Endometrial microvascular endothelial cells (primary cell): ENCODE measurements around the gene TMEM229A. TPM values are rescaled to one million over a fixed set of nuclear protein-coding genes. Genes with fewer than 3 reads are reported as not detected.
"Not testable (repeated sequence)": the region's sequence is repeated elsewhere in the genome, so short reads cannot be mapped to it uniquely, and the experiment has no call there.

Experiments used
- in situ Hi-C: cut with HindIII; loops from 2 replicates; pipeline ENCODE4 v1.10.0; 2017; ENCODE audit warnings: low sequenced_read_pairs, low pct_unique_long_range_greater_than_20kb; ENCODE audit errors: inconsistent ontology term
- total RNA-seq: library from RNA; depleted of rRNA; stranded (reverse); fragments of >200 nt; gene quantifications from one replicate; pipeline ENCODE4 v1.2.3, GENCODE V29; 2015; ENCODE audit errors: inconsistent ontology term

TMEM229A gene
- total RNA-seq: not detected

GRCh38 chr7:124032369-124033094 lies at the start of gene TMEM229A:
TSS of gene TMEM229A (minus strand) at chr7:124033067. CDS start at chr7:124033003, 64 bp downstream.
- in situ Hi-C loops: no loop called here

DNA sequence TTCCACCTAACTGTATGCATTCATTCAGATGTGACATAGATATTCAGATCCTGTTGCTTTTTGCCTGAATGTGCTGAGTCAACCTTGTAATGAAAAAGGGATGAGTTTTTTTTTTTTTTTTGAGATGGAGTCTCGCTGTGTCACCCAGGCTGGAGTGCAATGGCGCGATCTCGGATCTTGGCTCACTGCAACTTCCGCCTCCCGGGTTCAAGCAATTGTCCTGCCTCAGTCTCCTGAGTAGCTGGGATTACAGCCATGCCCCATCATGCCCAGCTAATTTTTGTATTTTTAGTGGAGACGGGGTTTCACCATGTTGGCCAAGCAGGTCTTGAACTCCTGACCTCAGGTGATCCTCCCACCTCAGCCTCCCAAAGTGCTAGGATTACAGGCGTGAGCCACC lies 49.4 kb upstream of the TMEM229A start:
- in situ Hi-C loops: not testable (repeated sequence)

- in situ Hi-C loops: no loop called here
Observed at GRCh38 chr7:124077546-124077945, 44.7 kb upstream of the TMEM229A start.

GRCh38 chr7:124076841-124077240 lies 44.0 kb upstream of the TMEM229A start:
- in situ Hi-C loops: no loop called here

DNA sequence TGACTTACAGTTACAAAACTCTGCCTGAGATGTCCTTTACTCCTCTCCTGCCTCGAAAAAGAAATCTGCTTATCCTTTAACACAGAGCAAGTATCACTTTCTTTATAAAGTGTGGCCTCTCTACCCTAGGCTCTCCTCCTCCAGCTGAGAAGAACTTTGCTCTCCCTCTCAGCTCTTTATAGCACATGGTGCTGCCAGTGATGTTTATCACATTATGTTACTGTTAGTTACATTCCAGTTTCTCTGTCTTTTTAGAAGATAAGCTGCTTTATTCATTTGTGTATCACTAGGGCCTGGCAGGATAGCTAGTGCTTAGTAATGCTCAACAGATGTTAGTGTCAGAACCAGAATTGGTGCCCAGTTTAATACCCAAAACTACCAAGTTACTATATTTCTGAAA lies 41.1 kb upstream of the TMEM229A start:
- in situ Hi-C loops: no loop called here

DNA sequence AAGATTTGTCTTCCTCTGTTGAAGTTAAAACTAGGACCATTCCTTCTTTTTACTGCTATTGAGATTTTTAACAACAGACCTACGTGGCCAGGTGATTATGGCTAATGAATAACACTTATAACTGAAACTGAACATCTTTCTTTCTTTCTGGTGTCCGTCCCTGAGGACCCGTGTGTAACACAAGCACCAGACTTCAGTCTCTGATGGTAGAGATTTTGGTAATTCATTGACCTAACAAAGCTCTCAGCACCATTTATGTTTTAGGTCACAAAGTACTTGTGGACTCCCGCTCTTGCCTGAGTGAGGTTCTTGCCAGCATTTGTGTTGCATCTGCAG lies 40.4 kb upstream of the TMEM229A start:
- in situ Hi-C loops: no loop called here

DNA sequence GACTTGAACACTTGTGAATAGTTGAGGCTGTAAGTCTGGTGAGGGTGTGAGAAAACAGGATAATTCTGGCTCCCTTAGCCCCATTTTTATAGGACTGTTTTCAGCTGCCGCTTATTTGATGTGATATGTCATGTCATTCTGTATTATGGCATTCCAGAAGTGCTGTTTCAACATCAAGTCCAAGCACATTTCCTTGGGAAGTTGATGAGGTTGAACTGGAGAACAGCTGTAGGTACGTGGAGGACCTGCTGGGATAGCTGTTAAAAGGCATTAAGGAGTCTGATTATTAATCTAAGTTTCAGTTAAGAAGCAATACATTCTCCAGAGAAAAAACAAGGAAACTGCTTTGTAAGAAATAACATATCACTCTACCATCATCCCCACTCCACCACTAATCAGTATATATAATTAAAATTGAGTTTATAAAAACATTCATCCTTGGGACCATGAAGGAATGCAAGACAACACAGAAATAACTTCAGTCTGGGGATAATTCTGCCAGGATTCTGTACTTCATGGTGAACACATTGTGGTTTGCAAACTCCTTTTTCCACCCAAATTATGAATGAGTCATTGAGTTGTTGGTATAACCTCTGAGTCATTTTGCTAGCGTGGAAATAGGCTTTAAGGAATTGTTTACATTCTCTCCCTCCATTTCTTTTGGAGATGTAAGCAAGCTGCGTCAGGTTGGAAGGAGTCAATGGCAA lies 39.9 kb upstream of the TMEM229A start:
- in situ Hi-C loops: no loop called here

DNA sequence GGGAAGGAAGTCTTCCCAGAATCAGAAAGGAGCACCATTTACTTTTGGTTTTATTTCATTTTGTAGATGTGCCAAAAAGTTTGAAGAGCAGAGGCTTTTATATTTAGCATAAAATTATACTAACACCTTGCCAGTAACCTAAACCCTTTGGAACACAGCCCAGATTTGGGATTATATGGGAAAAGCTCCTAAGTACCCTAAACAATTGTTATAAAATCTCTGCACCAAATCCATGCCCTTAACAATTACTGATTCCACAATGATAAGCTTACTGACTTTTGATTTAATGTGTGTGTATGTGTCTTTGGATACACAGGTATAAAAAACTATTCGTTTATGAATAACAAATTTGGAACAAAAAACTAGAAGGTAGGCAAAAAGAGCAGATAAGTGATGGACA lies 39.0 kb upstream of the TMEM229A start:
- in situ Hi-C loops: no loop called here

DNA sequence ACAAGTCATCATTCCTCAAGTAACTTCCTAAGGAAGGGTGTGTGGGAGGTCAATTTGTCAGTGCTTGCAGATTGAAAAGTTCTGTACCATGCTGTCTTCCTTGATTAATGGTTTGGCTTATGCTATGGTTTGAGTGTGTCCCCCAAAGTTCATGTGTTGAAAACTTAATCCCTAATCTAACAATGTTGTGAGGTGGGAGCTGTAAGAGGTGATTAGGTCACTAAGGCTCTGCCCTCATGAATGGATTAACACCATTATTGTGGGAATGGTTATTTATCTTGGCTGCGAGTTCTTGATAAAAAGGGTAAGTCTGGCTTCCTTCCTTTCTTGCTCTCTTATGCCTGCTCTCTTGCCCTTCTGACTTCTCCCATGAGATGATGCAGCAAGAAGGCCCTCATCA lies 29.3 kb upstream of the TMEM229A start:
- in situ Hi-C loops: no loop called here

DNA sequence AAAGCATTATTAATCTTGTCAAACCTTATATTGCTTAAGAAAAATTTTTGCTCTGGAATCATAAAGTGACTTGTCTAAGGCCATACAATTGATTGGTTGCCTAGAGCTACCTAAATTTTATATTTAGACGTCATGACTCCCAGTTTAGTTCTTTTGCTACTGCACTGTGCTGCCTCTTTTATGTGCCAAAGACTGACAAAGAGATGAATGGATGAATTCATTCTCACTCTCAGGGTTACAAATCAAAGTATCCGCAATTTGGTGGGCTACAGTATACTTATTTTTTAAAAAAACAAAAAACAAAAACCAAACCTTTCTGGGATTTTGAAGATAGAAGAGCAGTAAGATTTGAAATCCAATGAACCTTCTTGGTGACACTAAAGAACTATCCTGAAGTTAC lies 27.7 kb upstream of the TMEM229A start:
- in situ Hi-C loops: no loop called here

DNA sequence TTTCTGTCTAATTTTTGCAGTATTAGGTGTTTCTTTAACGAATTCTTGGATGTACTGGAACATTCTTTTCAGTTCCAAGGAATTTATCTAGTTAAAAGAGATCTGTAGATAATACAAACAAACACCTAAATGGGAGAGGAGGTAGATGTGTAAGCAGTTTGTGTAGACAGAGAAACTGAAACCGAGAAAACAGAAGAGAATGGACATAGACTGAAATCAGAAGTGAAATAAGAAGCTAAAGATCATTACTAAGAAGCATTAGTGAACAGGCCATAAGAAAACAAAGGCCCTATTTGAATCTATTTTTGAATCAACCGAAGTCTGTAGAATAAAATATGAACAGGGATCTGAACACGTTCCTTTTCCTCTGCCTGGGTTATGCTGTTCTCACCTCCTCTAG lies 26.5 kb upstream of the TMEM229A start:
- in situ Hi-C loops: no loop called here

GRCh38 chr7:124058515-124058914 lies 25.6 kb upstream of the TMEM229A start:
- in situ Hi-C loops: no loop called here

GRCh38 chr7:124057872-124058271 lies 25.0 kb upstream of the TMEM229A start:
- in situ Hi-C loops: no loop called here

DNA sequence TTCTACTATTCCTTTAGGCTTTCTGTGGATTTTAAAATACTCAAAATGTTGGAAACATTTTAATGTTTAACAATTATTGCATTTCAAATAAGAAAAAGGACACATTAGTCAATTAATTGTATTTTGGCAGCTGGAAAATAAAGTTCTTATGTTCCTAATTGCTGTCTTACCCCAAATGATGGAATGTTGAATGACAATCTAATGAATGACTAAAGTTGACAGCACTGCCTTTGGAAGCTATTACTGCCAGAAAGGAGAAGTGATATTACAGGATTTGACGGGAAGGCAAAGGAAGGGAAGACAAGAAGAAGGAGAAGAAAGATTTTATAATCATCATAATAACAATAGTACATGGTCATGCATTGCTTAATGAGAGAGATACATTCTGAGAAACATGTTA lies 23.4 kb upstream of the TMEM229A start:
- in situ Hi-C loops: no loop called here

DNA sequence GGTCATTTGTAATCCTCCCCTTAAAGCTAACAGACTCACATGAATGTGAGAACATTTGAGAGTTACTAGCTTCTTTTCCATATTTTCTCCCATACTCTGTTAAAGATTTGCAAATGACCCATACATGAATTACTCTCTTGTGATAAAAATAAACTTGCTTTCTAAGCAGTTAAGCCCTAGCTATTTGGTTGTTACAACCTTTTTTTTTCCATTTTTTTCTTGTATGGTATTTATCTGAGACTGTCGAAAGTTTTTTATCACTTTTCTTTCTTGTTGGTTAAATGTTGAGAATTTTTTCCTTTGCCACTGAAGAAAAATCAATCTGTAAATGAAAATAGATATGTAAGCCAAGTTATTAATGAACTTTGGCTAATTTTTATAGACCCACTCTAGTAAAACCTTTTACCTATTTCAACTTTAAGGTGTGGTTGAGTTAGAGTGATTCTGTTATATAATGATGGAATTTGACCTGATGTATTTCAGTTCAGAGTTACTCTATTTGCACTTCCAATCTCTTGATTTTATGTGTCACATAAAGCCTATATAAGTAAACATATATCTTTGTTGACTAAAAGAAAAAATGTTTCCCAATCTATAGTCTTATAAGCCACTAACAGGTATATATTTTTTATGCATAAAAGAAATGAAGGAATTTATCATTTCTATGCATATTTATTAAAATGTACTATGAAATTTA lies 19.0 kb upstream of the TMEM229A start:
- in situ Hi-C loops: no loop called here

DNA sequence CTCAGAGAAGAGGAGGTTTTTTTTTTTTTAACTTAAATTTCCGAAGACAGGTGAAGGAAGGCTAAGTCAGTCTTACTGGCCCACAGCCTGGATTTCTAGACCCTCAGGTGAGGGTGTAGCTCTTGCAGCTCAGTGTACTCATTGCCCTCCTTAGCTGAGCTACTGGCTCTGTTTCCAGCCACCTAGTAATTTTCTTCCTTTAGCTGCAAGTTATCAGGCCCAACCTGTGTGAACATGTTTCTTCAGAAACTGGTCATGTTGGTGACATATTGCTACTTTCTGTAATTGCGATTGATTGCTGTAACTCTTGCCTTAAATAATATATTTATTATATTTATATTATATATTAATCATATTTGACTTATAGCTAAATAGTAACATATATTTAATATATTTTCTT lies 10.0 kb upstream of the TMEM229A start:
- in situ Hi-C loops: no loop called here

- in situ Hi-C loops: no loop called here
Observed at GRCh38 chr7:124041439-124041838, 8.6 kb upstream of the TMEM229A start.

- in situ Hi-C loops: not testable (repeated sequence)
Observed at GRCh38 chr7:124037902-124038301, 5.0 kb upstream of the TMEM229A start.

DNA sequence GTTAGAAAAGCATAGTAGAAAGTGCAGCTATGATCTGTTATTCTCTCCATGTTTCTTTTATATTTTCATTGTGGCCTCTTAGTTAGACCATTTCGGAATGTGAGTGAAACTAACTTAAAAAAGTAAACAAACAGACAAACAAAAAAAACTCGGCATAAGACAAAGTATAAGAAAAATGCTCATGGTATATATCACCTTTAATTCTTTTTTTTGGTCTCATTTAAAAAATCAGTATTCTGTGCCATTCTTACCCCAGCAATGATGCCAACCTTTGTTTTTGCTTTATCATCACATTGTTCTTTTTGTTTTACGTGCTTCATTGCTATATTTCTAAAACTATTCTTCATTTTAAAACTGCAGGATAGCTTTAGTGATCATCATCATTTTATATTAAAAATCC lies 2.8 kb upstream of the TMEM229A start:
- in situ Hi-C loops: no loop called here

DNA sequence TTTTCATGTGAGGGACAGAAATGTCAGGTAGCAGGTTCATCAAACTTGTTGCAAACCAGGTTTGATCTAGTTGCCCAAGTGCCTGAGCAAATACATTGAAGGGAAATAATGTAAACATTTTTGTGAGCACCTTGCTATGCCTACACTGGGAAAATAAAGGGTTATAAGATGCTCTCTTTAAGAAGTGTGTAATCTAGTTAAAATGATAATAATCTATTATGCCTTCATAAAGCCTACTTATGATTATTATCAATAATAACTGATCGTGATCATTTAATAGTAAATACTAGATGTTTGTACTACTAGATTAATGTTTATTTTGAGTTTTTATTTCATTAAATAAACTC lies 1.9 kb upstream of the TMEM229A start:
- in situ Hi-C loops: no loop called here
